Testis (tissue), 2 donors: Measurements from ENCODE around the gene PNKP.

Source experiments
- CTCF ChIP-seq, 3 experiments: fragments of 450-650 bp in 2 of 3; fragments of 200-600 bp in 1 of 3; sonication (generic) in 1 of 3; IDR thresholded peaks; one replicate each; pipeline ENCODE4 v1.5.1; 2016 to 2019; ENCODE audit warnings: antibody characterized with exemption in 3 of 3, mild to moderate bottlenecking in 2 of 3, moderate library complexity in 1 of 3
- POLR2A ChIP-seq: fragments of 450-650 bp; IDR thresholded peaks from one replicate; pipeline ENCODE4 v1.6.1; 2017; ENCODE audit warnings: antibody characterized with exemption, mild to moderate bottlenecking, moderate library complexity

DNA sequence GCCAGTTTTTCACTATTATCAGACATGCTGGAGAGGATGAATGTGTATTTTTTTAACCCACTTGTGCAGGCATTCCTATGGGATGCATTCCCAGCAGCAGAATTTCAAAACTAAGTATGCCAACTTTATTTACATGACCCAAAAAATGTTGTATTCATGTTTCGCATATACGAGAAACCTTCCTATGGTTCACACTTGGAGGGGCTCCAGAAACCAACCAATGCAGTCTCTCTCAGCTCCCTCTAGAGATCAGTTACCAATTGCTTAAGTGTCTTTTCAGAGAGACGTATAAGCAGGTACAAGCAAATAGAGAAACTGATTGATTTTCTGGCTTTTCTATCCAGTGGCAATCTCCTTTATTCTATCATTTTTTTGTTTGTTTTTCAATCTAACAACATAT is 22.0 kb downstream of the PNKP start:
- TF ChIP-seq CTCF (IDR thresholded peaks at IDR 0.05) (no peak), POLR2A (no peak)
